GM21576 (cell line): ENCODE measurements around the gene CEP112.
"Not testable (repeated sequence)": the region's sequence is repeated elsewhere in the genome, so short reads cannot be mapped to it uniquely, and the experiment has no call there.

Experiments
- ATAC-seq: cut with Tn5 transposase; IDR thresholded peaks from one replicate; pipeline ENCODE4 v1.9.1; 2021; ENCODE audit warnings: mild to moderate bottlenecking, moderate library complexity; ENCODE audit not compliant: unreplicated experiment

CEP112 gene

DNA sequence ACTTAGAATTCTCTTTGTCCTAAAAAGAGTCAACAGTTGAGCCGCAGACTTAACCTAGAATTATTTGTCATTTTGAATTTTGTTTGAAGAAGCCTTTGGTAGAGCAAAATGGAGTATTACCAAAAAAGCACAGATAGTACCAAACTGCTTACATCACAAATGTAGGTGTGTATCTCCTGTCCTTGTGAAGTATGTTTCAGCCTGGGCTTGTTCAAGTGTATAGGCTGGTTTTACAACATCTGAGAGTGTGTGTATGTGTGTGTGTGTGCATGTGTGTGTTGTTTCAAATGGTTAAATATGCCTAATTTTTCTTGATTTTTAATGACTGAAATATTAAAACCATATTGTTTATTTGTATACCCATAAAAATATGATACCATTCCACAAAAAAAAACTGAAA lies 441.8 kb downstream of the CEP112 start:
- ATAC-seq, result no peak

DNA sequence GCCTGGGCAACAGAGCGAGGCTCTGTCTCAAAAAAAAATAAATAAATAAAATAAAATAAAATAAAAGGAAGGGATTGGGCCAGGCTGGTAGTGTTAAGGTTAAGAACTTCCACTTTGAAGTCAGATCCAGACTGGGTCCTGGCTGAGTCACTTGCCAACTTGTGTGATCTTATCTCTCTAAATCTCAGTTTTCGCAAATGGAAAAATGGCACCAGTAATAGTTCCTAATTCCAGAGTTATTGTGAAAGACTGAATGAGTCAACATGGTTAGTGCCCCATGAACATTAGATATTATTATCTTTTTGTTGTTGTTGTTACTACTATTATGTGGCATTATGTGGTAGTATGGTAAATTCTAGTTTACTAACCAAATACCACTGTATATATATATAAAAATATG lies 442.5 kb downstream of the CEP112 start:
- ATAC-seq, result no peak

DNA sequence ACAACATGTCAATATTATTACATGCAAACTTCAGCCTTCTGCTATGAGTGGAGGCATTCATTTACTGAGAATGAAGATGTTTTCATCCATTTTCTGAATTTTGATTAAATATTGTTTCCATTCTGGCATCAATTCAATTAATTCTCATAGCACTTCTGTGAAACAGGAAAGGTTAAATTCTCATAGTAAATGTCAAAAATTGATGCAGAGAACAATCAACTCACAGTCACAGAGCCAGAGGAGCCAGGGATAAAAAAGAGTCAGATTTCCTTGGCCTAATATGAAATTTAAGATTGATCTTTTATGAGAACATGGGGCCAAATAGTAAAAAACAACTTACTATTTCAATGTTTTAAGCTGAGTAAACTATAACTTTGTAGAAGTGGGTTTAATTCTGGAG lies 446.7 kb downstream of the CEP112 start:
- ATAC-seq, result no peak

DNA sequence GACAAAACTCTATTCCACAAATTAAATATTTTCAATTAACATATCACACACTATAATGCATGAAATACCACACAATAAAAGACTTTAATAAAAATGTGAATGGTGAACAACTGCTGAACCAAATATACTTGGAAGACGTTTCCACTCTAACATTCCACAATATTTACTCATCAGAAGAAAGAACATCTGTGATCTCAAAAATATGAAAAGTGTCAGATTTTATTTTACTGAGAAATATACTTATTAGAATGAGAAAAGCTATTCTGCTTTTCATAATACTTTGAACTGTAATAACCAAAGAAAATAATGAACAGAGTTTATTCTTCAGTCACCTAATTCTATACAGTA lies 448.7 kb downstream of the CEP112 start:
- no peak for ATAC-seq

DNA sequence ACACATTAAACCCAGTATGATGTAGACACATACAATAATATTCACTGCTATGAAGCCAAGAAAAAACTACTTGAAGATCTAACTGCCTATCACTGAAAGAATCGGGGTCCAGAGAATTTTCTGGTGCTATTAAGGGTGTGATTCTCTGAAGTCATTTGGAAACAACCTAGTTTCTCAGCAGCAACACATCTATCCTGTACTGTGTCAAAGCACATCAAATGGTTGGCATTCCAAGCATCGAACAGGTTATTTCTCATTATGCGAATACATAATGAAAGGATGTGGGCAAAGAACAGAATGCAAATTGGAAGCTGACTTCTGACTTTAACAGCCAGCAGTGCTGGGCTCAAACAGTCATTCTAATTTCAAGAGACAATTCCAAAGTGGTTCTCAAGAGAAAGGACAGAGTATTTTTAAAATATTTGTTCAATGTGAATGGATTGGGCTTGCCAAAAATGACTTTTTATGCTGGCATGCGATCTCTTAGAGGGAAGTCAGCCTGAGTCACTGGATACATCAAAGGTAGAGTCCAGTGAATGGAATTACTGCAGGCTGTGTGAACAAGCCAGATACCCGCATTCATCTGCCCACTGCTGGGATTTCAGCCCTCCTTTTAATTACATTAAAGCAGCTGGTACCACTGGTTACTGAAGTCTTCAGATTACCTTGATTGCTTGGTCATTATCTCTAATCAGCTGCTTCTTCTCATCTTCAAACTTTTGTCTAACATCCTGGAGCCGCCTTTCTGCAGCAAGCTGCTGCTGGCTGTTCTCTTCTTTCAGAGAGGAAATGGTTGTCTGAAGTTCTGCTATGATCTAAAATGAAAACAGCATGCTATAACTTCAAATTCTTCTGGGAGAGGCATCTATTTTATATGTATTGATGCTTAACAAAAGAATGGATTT lies 449.3 kb downstream of the CEP112 start:
- no peak for ATAC-seq

DNA sequence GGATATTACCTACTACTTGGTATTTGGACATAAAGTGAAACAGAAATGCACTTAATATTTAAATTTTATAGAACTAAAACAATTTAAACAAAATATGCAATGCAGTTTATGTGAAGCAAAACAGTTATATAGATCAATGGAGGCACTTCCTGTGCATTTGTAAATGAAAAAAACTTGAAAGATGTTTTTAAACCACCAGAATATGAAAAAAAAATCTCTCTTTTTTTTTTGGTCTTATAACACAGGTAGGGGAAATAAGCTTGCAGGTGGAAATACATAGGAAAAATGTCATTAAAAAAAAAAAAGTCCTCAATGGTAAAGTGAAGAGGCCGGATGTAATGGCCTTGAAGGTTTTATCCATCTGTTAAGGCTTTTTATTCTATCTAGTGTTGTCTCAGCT lies 450.2 kb downstream of the CEP112 start:
- no peak for ATAC-seq

DNA sequence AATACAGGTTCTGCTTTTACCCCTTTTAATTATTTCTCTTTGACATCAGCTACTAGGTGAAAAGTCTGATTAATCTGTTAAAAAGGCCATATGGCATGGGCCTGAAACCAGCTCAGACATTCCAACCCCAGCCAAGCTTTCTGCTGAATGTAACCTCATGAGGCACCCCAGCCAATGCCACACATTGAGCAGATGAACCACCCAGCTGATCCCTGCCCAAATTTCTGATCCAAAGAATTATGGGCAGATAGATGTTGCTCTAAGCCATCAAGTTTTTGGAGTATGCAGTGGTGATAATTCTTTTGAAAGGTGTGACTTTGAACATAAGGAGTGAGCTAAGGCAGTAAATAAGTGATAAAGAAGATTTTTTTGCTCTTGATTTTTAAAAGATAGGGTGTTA lies 452.9 kb downstream of the CEP112 start:
- no peak for ATAC-seq

DNA sequence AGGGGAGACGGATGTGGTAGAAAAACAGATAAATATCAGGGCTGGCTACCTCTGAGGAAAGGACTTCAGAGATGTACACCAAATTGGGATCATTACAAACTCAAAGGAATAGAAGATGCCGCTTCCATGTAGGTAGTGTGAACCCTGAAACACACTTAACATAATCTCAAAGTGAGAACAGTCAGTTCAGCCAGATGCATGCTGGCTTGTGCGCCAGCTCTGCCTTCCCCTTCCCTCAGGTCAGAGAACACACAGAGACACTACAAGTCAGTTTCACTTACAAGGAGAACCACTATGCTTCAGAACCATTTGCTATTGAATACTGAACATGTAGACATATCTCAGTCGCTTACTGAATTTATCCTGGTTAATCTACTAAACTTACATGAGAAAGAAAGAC lies 454.5 kb downstream of the CEP112 start:
- ATAC-seq, result no peak

DNA sequence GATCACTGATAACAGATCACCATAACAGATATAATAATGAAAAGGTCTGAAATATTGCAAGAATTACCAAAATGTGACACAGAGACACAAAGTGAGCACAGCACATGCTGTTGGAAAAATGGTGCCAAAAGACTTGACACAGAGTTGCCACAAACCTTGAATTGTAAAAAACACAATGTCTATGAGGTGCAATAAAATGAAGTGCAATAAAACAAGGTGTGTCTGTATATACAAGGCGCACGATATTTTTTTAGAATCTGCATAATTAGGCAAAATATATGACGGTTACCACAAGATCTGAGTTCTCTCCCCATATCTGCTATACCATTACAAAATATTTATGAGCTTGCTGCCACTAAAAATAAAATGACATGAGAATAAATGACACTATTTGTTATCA lies 458.6 kb downstream of the CEP112 start:
- ATAC-seq, result no peak

DNA sequence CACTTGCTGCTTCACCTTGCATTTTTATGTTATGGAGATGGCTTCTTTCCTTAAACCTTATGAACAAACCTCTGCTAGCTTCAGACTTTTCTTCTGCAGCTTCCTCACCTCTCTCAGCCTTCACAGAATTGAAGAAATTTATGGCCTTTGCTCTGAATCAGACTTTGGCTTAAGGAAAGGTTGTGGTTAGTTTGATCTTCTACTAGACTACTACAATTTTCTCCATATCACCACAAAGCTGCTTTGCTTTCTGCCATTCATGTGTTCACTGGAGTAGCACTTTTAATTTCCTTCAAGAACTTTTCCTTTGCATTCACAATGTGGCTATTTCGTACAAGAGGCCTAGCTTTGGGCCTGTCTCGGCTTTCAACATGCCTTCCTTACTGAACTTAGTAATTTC lies 459.3 kb downstream of the CEP112 start:
- ATAC-seq, result not testable (repeated sequence)

DNA sequence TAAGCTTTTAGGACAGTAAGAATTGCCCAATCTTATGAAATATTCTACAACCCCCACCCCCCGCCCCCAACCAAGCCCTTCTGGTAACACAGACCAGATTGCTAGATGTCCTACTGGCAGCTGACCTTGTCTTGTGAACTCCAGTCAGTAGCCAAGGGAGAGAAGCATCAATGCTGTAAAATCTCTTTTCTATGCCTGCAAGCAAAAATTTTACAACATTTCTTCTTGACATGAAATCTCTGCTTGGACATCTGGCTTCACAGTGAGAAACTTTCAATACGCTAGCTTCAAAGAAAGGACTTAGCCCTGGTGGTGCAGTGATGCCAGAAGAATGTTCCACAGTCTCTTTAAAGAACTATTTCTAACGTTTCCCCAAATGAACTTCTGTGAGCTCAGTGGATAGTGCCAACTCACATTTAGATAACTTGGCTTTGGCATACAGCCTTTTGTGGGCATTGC lies 461.2 kb downstream of the CEP112 start:
- ATAC-seq, result no peak

DNA sequence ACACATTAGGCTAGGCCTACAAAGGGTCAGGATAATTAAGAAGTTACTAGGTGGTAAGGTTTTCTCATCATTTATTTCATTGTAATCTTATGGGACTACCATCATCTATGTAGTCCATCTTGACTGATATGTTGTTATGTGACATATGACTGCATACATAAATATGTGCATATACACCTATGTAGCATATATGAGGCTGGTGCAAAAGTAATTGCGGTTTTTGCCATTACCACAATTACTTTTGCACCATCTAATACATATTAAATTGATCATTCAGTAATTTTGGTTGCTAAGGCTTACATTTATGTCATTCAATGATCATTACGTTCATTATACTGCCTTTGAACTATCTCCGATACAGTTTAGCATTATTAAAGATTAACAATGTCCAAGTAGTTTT lies 462.7 kb downstream of the CEP112 start:
- ATAC-seq, result no peak

DNA sequence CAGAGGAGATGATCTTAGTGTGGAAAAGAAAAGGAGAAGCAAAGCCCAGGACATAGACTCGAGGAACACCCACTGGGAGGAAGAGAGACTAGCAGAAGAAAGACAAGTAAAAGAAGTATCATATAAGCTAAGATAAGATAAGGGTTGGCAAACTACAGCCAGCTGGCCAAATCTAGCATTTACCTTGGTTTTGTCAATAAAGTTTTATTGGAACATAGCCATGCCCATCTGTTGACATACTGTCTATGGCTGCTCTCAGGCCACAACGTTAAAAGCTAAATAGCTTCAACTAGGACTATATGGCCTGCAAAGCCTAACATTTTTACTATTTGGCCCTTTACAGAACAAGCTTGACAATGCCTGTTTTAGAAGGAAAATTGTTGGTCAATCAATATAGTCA lies 464.1 kb downstream of the CEP112 start:
- no peak for ATAC-seq

DNA sequence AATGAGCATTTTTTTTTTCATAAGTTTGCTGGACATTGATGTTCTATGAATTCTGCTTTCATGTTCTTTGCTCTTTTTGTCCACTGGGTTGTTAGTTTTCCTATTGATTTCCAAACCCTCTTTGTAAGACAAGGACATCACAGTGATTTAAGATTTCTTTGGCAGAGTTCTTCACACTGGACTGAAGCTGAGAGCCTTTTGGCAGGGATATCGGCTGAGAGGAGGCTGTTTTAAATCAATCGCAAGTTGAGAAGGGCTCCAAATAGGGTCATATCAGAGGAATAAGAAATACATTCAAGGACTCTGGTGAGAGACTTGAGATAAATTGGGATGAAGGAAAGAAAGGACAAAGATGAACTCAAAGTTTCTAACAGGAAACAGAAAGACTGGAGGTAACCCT lies 464.7 kb downstream of the CEP112 start:
- ATAC-seq, result no peak

DNA sequence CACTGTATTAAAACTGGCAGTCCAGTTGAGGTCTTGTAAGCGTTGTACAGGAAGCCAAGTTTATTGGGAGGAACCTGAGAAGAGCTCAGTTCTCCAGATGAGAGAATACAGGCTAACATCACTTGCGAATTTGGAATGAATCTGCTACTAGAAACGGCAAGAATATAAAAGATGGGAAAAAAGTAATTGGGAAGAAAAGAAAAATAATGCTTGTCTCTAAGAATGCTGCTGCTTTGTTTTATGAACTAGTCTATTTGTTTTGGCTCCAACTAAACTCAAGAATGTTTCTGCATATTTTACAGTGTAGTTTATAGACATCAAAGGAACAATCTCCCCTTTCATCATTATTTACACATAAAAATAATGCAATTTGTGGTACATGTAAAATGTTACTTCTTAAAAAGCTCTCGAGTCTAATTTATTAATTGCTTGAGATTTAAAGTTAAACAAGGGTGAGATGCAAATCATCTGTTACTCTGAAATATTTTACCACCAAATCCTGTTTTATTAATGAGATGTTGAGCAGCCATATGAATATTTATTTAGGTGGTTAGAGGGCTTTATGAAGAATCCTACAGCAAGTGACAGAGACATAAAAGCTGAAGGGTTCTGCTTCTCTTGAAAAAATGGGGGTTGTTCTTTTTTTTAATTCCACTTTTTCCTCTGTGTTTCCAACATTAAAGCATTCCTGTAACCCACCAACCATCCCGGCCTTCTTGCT lies 468.3 kb downstream of the CEP112 start:
- no peak for ATAC-seq

DNA sequence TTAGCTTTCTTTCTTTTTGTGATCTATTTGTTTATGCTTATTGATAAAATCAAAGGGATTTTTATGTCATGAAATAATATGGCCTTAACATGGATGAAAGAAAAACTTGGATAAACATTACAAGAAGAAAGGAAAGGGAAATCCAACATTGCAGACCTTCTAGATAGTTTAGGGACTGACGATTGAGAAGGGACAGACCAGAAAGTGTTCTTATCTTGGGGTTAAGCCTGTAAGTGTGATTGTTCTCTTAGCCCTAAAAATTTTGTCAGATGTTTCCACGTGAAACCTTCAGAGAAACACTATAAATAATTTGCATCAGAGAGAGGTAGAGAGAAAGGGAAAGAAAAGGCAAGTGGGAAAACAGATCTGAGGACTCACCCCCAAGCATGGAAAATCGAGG lies 473.3 kb downstream of the CEP112 start:
- no peak for ATAC-seq

DNA sequence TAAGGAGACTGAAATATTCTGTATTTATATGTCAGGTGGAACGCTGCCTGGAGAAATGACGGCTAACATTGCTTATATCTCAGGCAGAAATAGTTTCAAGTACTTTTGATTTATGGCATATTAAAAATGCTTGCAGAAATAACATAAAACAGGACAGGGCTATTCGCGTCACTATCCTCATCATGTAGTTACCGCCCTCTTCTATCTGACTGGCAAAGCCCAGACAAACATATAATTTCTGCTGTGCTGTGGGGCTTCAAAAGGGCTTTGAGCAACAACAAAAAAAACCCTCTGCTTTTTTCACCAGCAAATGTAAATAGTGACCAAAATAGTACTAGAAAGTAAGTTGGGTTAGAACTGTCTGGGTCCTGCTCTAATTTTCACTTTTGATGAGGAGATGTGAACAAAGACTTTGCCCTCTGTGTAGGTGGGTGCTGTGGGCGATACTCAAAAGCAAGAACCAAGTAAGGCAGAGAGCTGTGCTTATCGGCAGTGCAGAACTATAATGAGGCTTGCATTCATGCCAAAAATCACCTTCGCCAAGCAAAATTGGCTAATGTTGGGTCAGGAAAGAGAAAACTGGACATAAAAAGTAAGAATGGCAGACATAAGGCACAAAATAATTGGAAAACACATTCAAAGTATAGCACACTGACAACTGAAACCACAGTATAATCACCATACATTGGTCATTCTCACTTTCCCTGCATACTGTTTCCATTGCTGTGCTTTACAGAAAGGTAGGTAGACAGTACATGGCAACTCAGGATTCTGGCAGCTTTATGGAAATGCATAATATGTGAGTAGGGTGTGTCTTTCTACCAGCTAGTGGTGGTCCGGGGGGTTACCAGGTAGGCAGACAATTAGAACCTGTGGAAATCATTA lies 479.3 kb downstream of the CEP112 start:
- no peak for ATAC-seq

DNA sequence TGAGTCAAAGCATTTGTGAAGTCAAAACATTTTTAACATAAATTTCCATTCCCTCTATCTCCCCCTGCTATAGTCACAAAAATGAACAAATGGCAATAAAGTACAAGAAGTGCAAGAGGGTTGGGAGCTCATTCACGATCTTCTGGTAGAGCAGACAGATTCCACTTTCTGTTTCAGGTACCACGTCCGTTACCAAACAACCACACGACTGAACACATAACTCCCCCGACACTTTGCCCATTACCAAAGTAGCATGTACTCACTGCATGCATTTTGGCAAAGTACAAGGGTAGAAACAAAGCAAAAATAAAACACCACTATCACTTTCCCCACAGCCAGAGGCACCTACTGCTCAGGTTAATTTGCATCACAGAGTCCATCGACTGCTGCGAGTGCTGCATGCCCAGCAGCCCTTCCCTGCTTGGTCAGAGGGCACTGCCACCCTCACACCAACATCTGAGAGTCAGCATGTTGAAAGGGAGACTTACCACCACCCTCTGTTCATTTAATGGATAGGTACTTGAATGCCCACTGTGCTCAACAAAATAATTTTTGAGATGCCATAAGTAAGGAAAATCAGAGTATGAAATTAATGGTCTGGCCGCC lies 480.2 kb downstream of the CEP112 start:
- ATAC-seq, result no peak

DNA sequence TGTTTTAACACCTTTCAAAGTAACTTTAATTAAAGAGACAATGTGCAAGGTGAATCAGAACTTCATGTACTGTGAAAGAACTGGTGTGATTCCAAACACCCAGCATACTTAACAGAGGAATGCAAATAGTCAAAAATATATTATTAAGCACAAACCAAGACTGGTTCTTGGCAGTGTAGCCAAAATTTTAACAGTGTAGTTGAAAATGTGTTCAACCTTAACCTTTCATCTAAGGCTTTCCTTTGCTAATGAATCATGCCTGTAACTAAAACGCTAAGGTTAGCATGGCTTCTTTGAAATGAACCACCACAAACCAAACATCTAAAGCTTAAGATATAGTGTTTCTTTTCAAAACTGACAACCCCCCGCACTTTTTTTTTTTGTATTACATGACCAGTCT lies 484.2 kb downstream of the CEP112 start:
- ATAC-seq, result no peak

DNA sequence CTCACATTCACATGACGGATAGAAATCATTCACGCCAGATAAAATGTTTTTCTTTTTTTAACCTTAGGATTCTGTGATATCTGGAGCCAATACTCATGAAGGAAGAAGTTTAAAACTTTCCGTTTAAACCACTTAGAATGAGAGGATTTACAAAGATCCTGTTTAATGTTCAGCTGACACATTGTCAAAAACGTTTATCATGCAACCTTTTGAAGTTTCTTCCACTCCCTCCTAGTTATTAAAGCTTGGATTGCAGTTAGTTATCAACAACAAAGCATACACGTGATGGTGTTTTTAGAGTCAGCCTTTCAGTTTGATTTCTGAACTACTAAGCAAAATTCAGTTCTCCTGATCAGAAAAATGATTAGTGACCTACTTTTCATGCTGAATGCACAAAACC lies 487.2 kb downstream of the CEP112 start:
- ATAC-seq, result no peak

DNA sequence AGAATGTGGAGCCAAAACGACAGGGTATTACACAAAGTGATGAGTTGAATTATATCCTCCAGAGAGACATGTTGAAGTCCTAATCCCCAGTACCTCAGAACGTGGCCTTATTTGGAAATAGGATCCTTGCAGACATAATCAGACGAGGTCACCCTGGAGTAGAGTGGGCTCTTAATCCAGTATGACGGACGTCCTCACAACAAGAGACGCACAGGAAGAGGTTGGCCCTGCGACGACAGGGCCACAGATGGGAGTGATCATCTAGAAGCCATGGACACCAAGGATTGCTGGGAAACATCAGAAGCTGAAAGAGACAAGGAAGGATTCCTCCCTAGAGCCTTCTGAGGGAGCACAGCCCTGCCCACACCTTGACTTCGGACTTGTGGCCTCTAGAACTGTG lies 488.0 kb downstream of the CEP112 start:
- no peak for ATAC-seq
